NCI-H69 (cell line): Measurements from ENCODE around the gene PROM2.
A peak's percentile ranks its signal among the peaks of the same experiment; 100 is the strongest.
"Not testable (repeated sequence)": the region's sequence is repeated elsewhere in the genome, so short reads cannot be mapped to it uniquely, and the experiment has no call there.

Experiments
- DNase-seq: peaks from one replicate; lab custom pipeline; 2025; lab: John Stamatoyannopoulos, UW

Gene PROM2

GRCh38 chr2:95269036-95269680, 5.1 kb upstream of the PROM2 start:
- no peak for DNase-seq

GRCh38 chr2:95269745-95270144, 4.5 kb upstream of the PROM2 start:
- DNase-seq, result not testable (repeated sequence)

GRCh38 chr2:95270541-95271081, 3.6 kb upstream of the PROM2 start:
- no peak for DNase-seq

- no peak for DNase-seq
These were observed 2.8 kb upstream of the PROM2 start for GRCh38 chr2:95271381-95271971.

- no peak for DNase-seq
These were observed 1.9 kb upstream of the PROM2 start for GRCh38 chr2:95272299-95272751.

- DNase-seq, result no peak
These were observed 1.5 kb upstream of the PROM2 start for GRCh38 chr2:95272781-95273180.

GRCh38 chr2:95273566-95274290, 521 bp upstream of the PROM2 start:
- no peak for DNase-seq

GRCh38 chr2:95275151-95275515, 884 bp downstream of the PROM2 start:
- DNase-seq, result no peak

- no peak for DNase-seq
These were observed 1.5 kb downstream of the PROM2 start for GRCh38 chr2:95275601-95276243.

GRCh38 chr2:95276244-95276887, 2.1 kb downstream of the PROM2 start:
- no peak for DNase-seq

GRCh38 chr2:95276888-95277245, 2.6 kb downstream of the PROM2 start:
- no peak for DNase-seq

GRCh38 chr2:95277246-95277906, 3.1 kb downstream of the PROM2 start:
- peak; percentile 25 for DNase-seq

GRCh38 chr2:95278051-95278471, 3.8 kb downstream of the PROM2 start:
- DNase-seq, result no peak

- no peak for DNase-seq
These were observed 4.5 kb downstream of the PROM2 start for GRCh38 chr2:95278637-95279225.

GRCh38 chr2:95279435-95280035, 5.3 kb downstream of the PROM2 start:
- no peak for DNase-seq

GRCh38 chr2:95281071-95281470, 6.8 kb downstream of the PROM2 start:
- DNase-seq, result no peak

GRCh38 chr2:95281786-95282185, 7.5 kb downstream of the PROM2 start:
- DNase-seq, result no peak

GRCh38 chr2:95282458-95282857, 8.2 kb downstream of the PROM2 start:
- no peak for DNase-seq

GRCh38 chr2:95283562-95283961, 9.3 kb downstream of the PROM2 start:
- DNase-seq, result no peak

GRCh38 chr2:95284886-95285541, 10.8 kb downstream of the PROM2 start:
- no peak for DNase-seq
